Measurements from ENCODE around the gene FPR3. TPM values are rescaled to one million over a fixed set of nuclear protein-coding genes. Genes with fewer than 3 reads are reported as not detected.

FPR3 gene
- polyA plus RNA-seq (2013, experiment 1 of 2), result not detected
- polyA plus RNA-seq (2013, experiment 2 of 2), result not detected

- no peak within 1 kb of the TSS for H3K27ac ChIP-seq (ENCODE audit: low read depth, low read length)
- H3K4me3 ChIP-seq (ENCODE audit: low read length), result no peak within 1 kb of the TSS
- H3K36me3 ChIP-seq (ENCODE audit: insufficient read depth, low read length), result no peaks in the 10 kb centered on the region
- WGBS, result 90% methylated on average over 2 of the region's 2 CpGs
- H3K9me3 ChIP-seq (ENCODE audit: insufficient read depth, low read depth, low read length), result peaks cover 6% of the 10 kb centered on the region; the same call in 1 of the 2 replicates
- no peaks in the 10 kb centered on the region for H3K4me1 ChIP-seq (ENCODE audit: insufficient read depth, low read length)
- no peak within 1 kb of the TSS for H3K9ac ChIP-seq (ENCODE audit: low read depth, low read length)
- no peaks in the 10 kb centered on the region for H3K27me3 ChIP-seq (ENCODE audit: insufficient read depth, low read length)
These were observed at the start of gene FPR3 for GRCh38 chr19:51794885-51795490. TSS of gene FPR3 (plus strand) at chr19:51795157. CDS start at chr19:51823749, 28,592 bp downstream.

DNA sequence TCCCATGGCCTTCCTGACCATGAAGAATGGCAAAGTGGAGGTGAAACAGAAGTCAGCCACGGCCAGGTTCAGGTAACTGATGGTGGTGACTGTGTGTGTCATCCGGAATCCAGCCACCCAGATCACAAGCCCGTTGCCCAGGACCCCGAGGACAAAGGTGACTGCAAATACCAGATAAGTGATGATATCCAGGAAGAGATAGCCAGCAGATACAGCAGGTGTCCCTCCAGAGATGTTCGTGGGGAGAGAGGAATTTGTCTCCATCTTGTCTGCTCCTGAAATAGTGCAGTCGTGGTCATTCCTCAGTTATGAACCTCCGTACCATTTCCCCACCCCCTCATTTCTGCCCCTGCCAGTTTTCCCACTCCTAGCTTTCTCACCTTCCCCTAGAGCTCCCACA is 48.2 kb upstream of the FPR3 start:
- Histone ChIP-seq H3K36me3 (ENCODE audit: insufficient read depth, low read length) (no peaks in the 10 kb centered on the region), H3K27ac (ENCODE audit: low read depth, low read length) (no peak overlapping the region), H3K4me1 (ENCODE audit: insufficient read depth, low read length) (no peaks in the 10 kb centered on the region), H3K4me3 (ENCODE audit: low read length) (no peak overlapping the region), H3K27me3 (ENCODE audit: insufficient read depth, low read length) (no peaks in the 10 kb centered on the region), H3K9ac (ENCODE audit: low read depth, low read length) (no peak overlapping the region), H3K9me3 (ENCODE audit: insufficient read depth, low read depth, low read length) (peaks cover 2% of the 10 kb centered on the region; the same call in 1 of the 2 replicates)
- WGBS, result 92% methylated on average over 7 of the region's 7 CpGs

GRCh38 chr19:51749979-51750378 is 45.0 kb upstream of the FPR3 start:
- no peak overlapping the region for H3K27ac ChIP-seq (ENCODE audit: low read depth, low read length)
- H3K9ac ChIP-seq (ENCODE audit: low read depth, low read length), result no peak overlapping the region
- H3K9me3 ChIP-seq (ENCODE audit: insufficient read depth, low read depth, low read length), result peaks cover 2% of the 10 kb centered on the region; the same call in 1 of the 2 replicates
- H3K27me3 ChIP-seq (ENCODE audit: insufficient read depth, low read length), result no peaks in the 10 kb centered on the region
- no peaks in the 10 kb centered on the region for H3K4me1 ChIP-seq (ENCODE audit: insufficient read depth, low read length)
- no peak overlapping the region for H3K4me3 ChIP-seq (ENCODE audit: low read length)
- H3K36me3 ChIP-seq (ENCODE audit: insufficient read depth, low read length), result no peaks in the 10 kb centered on the region
- 92% methylated on average over 4 of the region's 4 CpGs for WGBS

GRCh38 chr19:51750400-51751094 is 44.4 kb upstream of the FPR3 start:
- Histone ChIP-seq H3K27ac (ENCODE audit: low read depth, low read length) (no peak overlapping the region), H3K4me1 (ENCODE audit: insufficient read depth, low read length) (no peaks in the 10 kb centered on the region), H3K36me3 (ENCODE audit: insufficient read depth, low read length) (no peaks in the 10 kb centered on the region), H3K4me3 (ENCODE audit: low read length) (no peak overlapping the region), H3K9me3 (ENCODE audit: insufficient read depth, low read depth, low read length) (peaks cover 2% of the 10 kb centered on the region; the same call in 1 of the 2 replicates), H3K27me3 (ENCODE audit: insufficient read depth, low read length) (no peaks in the 10 kb centered on the region), H3K9ac (ENCODE audit: low read depth, low read length) (no peak overlapping the region)
- 87% methylated on average over 7 of the region's 7 CpGs for WGBS

DNA sequence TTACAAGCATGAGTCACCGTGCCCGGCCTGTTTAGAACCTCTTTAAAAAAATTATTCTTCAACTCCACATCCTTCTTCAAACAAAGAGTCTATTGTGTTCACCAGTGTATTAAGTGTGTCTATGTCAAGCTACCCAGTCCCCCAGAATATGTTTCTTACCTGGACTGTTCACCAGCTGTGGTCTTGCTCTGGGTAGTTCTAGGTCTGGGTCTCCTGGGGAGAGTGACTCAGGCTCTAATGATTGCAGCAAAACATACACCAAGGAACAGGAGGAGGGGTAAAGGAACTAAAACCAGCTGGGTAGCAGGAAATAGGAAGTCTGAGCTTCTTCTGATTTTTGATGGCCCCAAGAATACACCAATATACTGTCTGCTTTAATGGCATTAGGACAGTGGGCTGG is 43.3 kb upstream of the FPR3 start, which contains the start of gene FPR1:
Gene FPR1 (minus strand): TSS at position 224 of the 400 bp plus-strand sequence. CDS start 4,884 bp downstream, outside the sequence.
- Histone ChIP-seq H3K9me3 (ENCODE audit: insufficient read depth, low read depth, low read length) (peaks cover 2% of the 10 kb centered on the region; the same call in 1 of the 2 replicates), H3K27me3 (ENCODE audit: insufficient read depth, low read length) (no peaks in the 10 kb centered on the region), H3K27ac (ENCODE audit: low read depth, low read length) (no peak within 1 kb of the TSS), H3K9ac (ENCODE audit: low read depth, low read length) (no peak within 1 kb of the TSS), H3K4me1 (ENCODE audit: insufficient read depth, low read length) (no peaks in the 10 kb centered on the region), H3K4me3 (ENCODE audit: low read length) (no peak within 1 kb of the TSS), H3K36me3 (ENCODE audit: insufficient read depth, low read length) (no peaks in the 10 kb centered on the region)
- WGBS, result 89% methylated on average over 2 of the region's 2 CpGs

- Histone ChIP-seq H3K27me3 (ENCODE audit: insufficient read depth, low read length) (no peaks in the 10 kb centered on the region), H3K9ac (ENCODE audit: low read depth, low read length) (no peak overlapping the region), H3K36me3 (ENCODE audit: insufficient read depth, low read length) (no peaks in the 10 kb centered on the region), H3K9me3 (ENCODE audit: insufficient read depth, low read depth, low read length) (peaks cover 2% of the 10 kb centered on the region; the same call in 1 of the 2 replicates), H3K4me3 (ENCODE audit: low read length) (no peak overlapping the region), H3K4me1 (ENCODE audit: insufficient read depth, low read length) (no peaks in the 10 kb centered on the region), H3K27ac (ENCODE audit: low read depth, low read length) (no peak overlapping the region)
- 93% methylated on average over 6 of the region's 6 CpGs for WGBS
These were observed 40.8 kb upstream of the FPR3 start for GRCh38 chr19:51754109-51754508.

- 86% methylated on average over 4 of the region's 4 CpGs for WGBS
These were observed 40.2 kb upstream of the FPR3 start for GRCh38 chr19:51754770-51755169.

DNA sequence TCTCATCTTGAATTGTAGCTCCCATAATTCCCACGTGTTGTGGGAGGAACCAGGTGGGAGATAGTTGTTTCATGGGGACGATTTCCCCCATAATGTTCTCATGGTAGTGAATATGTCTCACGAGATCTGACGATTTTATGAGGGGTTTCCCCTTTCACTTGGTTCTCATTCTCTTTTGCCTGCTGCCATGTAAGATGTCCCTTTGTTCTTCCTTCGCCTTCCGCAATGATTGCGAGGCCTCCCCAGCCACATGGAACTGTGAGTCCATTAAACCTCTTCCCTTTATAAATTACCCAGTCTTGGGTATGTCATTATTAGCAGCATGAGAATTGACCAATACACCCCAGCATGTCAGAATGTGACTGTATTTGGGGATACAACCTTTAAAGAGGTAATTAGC is 39.4 kb upstream of the FPR3 start:
- Histone ChIP-seq H3K4me3 (ENCODE audit: low read length) (no peak overlapping the region), H3K4me1 (ENCODE audit: insufficient read depth, low read length) (no peaks in the 10 kb centered on the region), H3K36me3 (ENCODE audit: insufficient read depth, low read length) (no peaks in the 10 kb centered on the region), H3K27me3 (ENCODE audit: insufficient read depth, low read length) (no peaks in the 10 kb centered on the region), H3K9ac (ENCODE audit: low read depth, low read length) (no peak overlapping the region), H3K9me3 (ENCODE audit: insufficient read depth, low read depth, low read length) (peaks cover 2% of the 10 kb centered on the region; the same call in 1 of the 2 replicates), H3K27ac (ENCODE audit: low read depth, low read length) (no peak overlapping the region)
- WGBS, result 92% methylated on average over 7 of the region's 7 CpGs

More at GRCh38 chr19:51754770-51755169, 40.2 kb upstream of the FPR3 start:
- H3K4me3 ChIP-seq (ENCODE audit: low read length), result no peak overlapping the region
- peaks cover 2% of the 10 kb centered on the region; the same call in 1 of the 2 replicates for H3K9me3 ChIP-seq (ENCODE audit: insufficient read depth, low read depth, low read length)
- no peak overlapping the region for H3K9ac ChIP-seq (ENCODE audit: low read depth, low read length)
- H3K4me1 ChIP-seq (ENCODE audit: insufficient read depth, low read length), result no peaks in the 10 kb centered on the region
- H3K27me3 ChIP-seq (ENCODE audit: insufficient read depth, low read length), result no peaks in the 10 kb centered on the region
- no peaks in the 10 kb centered on the region for H3K36me3 ChIP-seq (ENCODE audit: insufficient read depth, low read length)
- H3K27ac ChIP-seq (ENCODE audit: low read depth, low read length), result no peak overlapping the region

GRCh38 chr19:51760697-51761356 is 34.1 kb upstream of the FPR3 start, which contains the start of gene FPR2:
TSS of gene FPR2 (plus strand) at chr19:51761180. CDS start at chr19:51768659, 7,479 bp downstream.
- Histone ChIP-seq H3K4me1 (ENCODE audit: insufficient read depth, low read length) (peaks cover 8% of the 10 kb centered on the region), H3K36me3 (ENCODE audit: insufficient read depth, low read length) (no peaks in the 10 kb centered on the region), H3K9me3 (ENCODE audit: insufficient read depth, low read depth, low read length) (no peaks in the 10 kb centered on the region), H3K9ac (ENCODE audit: low read depth, low read length) (no peak within 1 kb of the TSS), H3K27ac (ENCODE audit: low read depth, low read length) (no peak within 1 kb of the TSS), H3K27me3 (ENCODE audit: insufficient read depth, low read length) (no peaks in the 10 kb centered on the region), H3K4me3 (ENCODE audit: low read length) (no peak within 1 kb of the TSS)
- 60% methylated on average over 8 of the region's 8 CpGs for WGBS

DNA sequence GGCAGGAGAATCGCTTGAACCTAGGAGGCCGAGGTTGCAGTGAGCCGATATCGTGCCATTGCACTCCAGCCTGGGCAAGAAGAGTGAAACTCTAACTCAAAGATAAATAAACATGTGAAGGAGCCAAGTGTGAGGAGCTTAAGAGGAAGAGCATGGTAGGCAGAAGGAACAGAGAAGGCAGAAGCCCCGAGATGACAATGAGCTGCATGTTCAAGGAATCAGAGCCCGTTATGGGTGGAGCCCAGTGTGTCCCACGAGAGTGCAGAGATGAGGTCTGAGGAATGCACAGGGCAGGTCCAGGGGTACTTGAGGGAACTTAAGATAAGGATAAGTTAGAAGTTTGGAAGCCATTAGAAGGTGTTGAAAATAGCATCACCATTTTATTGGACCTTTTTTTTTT is 33.3 kb upstream of the FPR3 start:
- H3K27ac ChIP-seq (ENCODE audit: low read depth, low read length), result no peak overlapping the region
- H3K9me3 ChIP-seq (ENCODE audit: insufficient read depth, low read depth, low read length), result no peaks in the 10 kb centered on the region
- H3K4me3 ChIP-seq (ENCODE audit: low read length), result no peak overlapping the region
- WGBS, result 93% methylated on average over 7 of the region's 7 CpGs
- no peak overlapping the region for H3K9ac ChIP-seq (ENCODE audit: low read depth, low read length)
- H3K4me1 ChIP-seq (ENCODE audit: insufficient read depth, low read length), result peaks cover 8% of the 10 kb centered on the region
- no peaks in the 10 kb centered on the region for H3K36me3 ChIP-seq (ENCODE audit: insufficient read depth, low read length)
- H3K27me3 ChIP-seq (ENCODE audit: insufficient read depth, low read length), result no peaks in the 10 kb centered on the region

DNA sequence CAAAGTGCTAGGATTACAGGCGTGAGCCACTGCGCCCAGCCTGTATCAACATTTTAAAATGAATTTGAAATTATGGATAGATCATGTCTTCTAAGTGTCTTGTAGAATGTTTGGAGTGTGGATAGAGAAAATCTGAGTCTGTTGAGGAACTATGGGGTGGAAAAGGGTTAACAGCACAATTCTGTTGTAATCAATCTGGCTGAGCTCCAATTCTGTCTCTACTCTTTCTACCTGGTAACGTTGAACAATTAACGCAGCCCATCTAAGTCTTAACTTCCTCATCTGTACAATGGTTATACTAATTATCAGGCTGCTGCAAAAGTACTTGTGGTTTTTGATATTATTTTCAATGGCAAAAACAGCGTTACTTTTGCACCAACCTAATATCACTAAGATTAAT is 29.9 kb upstream of the FPR3 start:
- Histone ChIP-seq H3K4me3 (ENCODE audit: low read length) (no peak overlapping the region), H3K9me3 (ENCODE audit: insufficient read depth, low read depth, low read length) (no peaks in the 10 kb centered on the region), H3K4me1 (ENCODE audit: insufficient read depth, low read length) (peaks cover 8% of the 10 kb centered on the region), H3K9ac (ENCODE audit: low read depth, low read length) (no peak overlapping the region), H3K27me3 (ENCODE audit: insufficient read depth, low read length) (no peaks in the 10 kb centered on the region), H3K27ac (ENCODE audit: low read depth, low read length) (no peak overlapping the region), H3K36me3 (ENCODE audit: insufficient read depth, low read length) (no peaks in the 10 kb centered on the region)
- 90% methylated on average over 4 of the region's 5 CpGs for WGBS

Measured in HUES64 (cell line).